Activated CD8-positive, alpha-beta memory T cell treated with anti-CD3 and anti-CD28 coated beads, Interleukin-2, amount 50 U/mL, for 24 hours (primary cell): ENCODE measurements around the gene FHDC1.

Experiments used
- DNase-seq: peaks from one replicate; pipeline ENCODE4 v3.0.0-alpha.2; 2020; ENCODE audit errors: extremely low read depth

The FHDC1 gene

GRCh38 chr4:152981278-152981677, 45.2 kb downstream of the FHDC1 start:
- no peak for DNase-seq

GRCh38 chr4:152981842-152982241, 45.7 kb downstream of the FHDC1 start:
- no peak for DNase-seq

GRCh38 chr4:152983221-152983620, 47.1 kb downstream of the FHDC1 start:
- no peak for DNase-seq

- no peak for DNase-seq
These were observed 47.8 kb downstream of the FHDC1 start for GRCh38 chr4:152983774-152984411.

- DNase-seq = no peak
These were observed 52.8 kb downstream of the FHDC1 start for GRCh38 chr4:152988721-152989553.

- no peak for DNase-seq
These were observed 53.4 kb downstream of the FHDC1 start for GRCh38 chr4:152989554-152989970.

- no peak for DNase-seq
These were observed 54.5 kb downstream of the FHDC1 start for GRCh38 chr4:152990471-152991131.

- DNase-seq = no peak
These were observed 55.3 kb downstream of the FHDC1 start for GRCh38 chr4:152991398-152991797.

- no peak for DNase-seq
These were observed 55.9 kb downstream of the FHDC1 start for GRCh38 chr4:152992027-152992426.

- DNase-seq = no peak
These were observed 56.3 kb downstream of the FHDC1 start for GRCh38 chr4:152992466-152992865.

GRCh38 chr4:152994038-152994437, 57.9 kb downstream of the FHDC1 start:
- no peak for DNase-seq

- DNase-seq = no peak
These were observed 60.0 kb downstream of the FHDC1 start for GRCh38 chr4:152996111-152996571.

GRCh38 chr4:152996672-152997071, 60.5 kb downstream of the FHDC1 start:
- no peak for DNase-seq

GRCh38 chr4:152997288-152997687, 61.2 kb downstream of the FHDC1 start:
- no peak for DNase-seq

GRCh38 chr4:152997771-152998487, 61.8 kb downstream of the FHDC1 start:
- no peak for DNase-seq

GRCh38 chr4:152998861-152999260, 62.7 kb downstream of the FHDC1 start:
- DNase-seq = no peak

GRCh38 chr4:152999346-153000075, 63.4 kb downstream of the FHDC1 start:
- no peak for DNase-seq

- no peak for DNase-seq
These were observed 63.9 kb downstream of the FHDC1 start for GRCh38 chr4:153000076-153000420.

GRCh38 chr4:153001626-153002025, 65.5 kb downstream of the FHDC1 start:
- DNase-seq = no peak

- DNase-seq = no peak
These were observed 66.0 kb downstream of the FHDC1 start for GRCh38 chr4:153002110-153002509.

- no peak for DNase-seq
These were observed 68.1 kb downstream of the FHDC1 start for GRCh38 chr4:153004081-153004850.
